IPS-20b (cell line): ENCODE data around the gene SYN1.

ENCODE experiments used
- H3K27ac ChIP-seq: one replicate; pipeline ENCODE4 v1.5.1; 2013; ENCODE audit warnings: low read length
- H3K27me3 ChIP-seq: 2 replicates; pipeline ENCODE4 v1.6.1; 2013; ENCODE audit warnings: mild to moderate bottlenecking, low read length, inconsistent platforms; ENCODE audit not compliant: insufficient read depth
- H3K36me3 ChIP-seq: 2 replicates; pipeline ENCODE4 v1.6.1; 2013; ENCODE audit warnings: low read depth, mild to moderate bottlenecking, inconsistent platforms, low read length, moderate library complexity; ENCODE audit not compliant: insufficient read depth
- H3K4me1 ChIP-seq: 2 replicates; pipeline ENCODE4 v1.6.1; 2013; ENCODE audit warnings: mild to moderate bottlenecking, control low read depth, inconsistent platforms, low read length, moderate library complexity; ENCODE audit not compliant: insufficient read depth
- H3K4me3 ChIP-seq: 2 replicates; pipeline ENCODE4 v1.5.1; 2013; ENCODE audit warnings: mild to moderate bottlenecking, low read length, inconsistent platforms
- H3K9ac ChIP-seq: 2 replicates; pipeline ENCODE4 v1.6.1; 2013; ENCODE audit warnings: low read depth, mild to moderate bottlenecking, inconsistent platforms, low read length, moderate library complexity
- H3K9me3 ChIP-seq: 2 replicates; pipeline ENCODE4 v1.6.1; 2013; ENCODE audit warnings: mild to moderate bottlenecking, low read depth, low read length, inconsistent platforms; ENCODE audit not compliant: insufficient read depth

Gene SYN1

GRCh38 chrX:47632666-47633065 is 13.0 kb upstream of the SYN1 start:
- Histone ChIP-seq H3K36me3 (peaks cover 22% of the 10 kb centered on the region), H3K4me1 (no peaks in the 10 kb centered on the region; the same call in 1 of the 2 replicates), H3K27ac (no peak overlapping the region), H3K9me3 (no peaks in the 10 kb centered on the region), H3K4me3 (no peak overlapping the region), H3K9ac (no peak overlapping the region), H3K27me3 (no peaks in the 10 kb centered on the region)

GRCh38 chrX:47631676-47632075 is 12.0 kb upstream of the SYN1 start:
- no peaks in the 10 kb centered on the region for H3K9me3 ChIP-seq
- no peak overlapping the region for H3K4me3 ChIP-seq
- H3K27me3 ChIP-seq, result no peaks in the 10 kb centered on the region
- no peak overlapping the region for H3K27ac ChIP-seq
- H3K4me1 ChIP-seq, result no peaks in the 10 kb centered on the region; the same call in 1 of the 2 replicates
- H3K36me3 ChIP-seq, result peaks cover 19% of the 10 kb centered on the region
- no peak overlapping the region for H3K9ac ChIP-seq

- no peak within 1 kb of the TSS for H3K9ac ChIP-seq
- no peaks in the 10 kb centered on the region for H3K27me3 ChIP-seq
- H3K27ac ChIP-seq, result no peak within 1 kb of the TSS
- peaks cover 5% of the 10 kb centered on the region for H3K36me3 ChIP-seq
- H3K4me3 ChIP-seq, result no peak within 1 kb of the TSS
- H3K4me1 ChIP-seq, result no peaks in the 10 kb centered on the region; the same call in 1 of the 2 replicates
- no peaks in the 10 kb centered on the region for H3K9me3 ChIP-seq
Measured at GRCh38 chrX:47629419-47630200, 10.0 kb upstream of the SYN1 start, which contains the start of gene CFP. Gene CFP, minus strand, starts transcription at chrX:47629930. Its CDS starts 86 bp downstream, at chrX:47629844.

GRCh38 chrX:47628982-47629381 is 9.3 kb upstream of the SYN1 start:
- H3K27me3 ChIP-seq, result no peaks in the 10 kb centered on the region
- H3K9me3 ChIP-seq, result no peaks in the 10 kb centered on the region
- no peak overlapping the region for H3K9ac ChIP-seq
- no peak overlapping the region for H3K4me3 ChIP-seq
- H3K36me3 ChIP-seq, result no peaks in the 10 kb centered on the region; the same call in 1 of the 2 replicates
- no peaks in the 10 kb centered on the region; the same call in 1 of the 2 replicates for H3K4me1 ChIP-seq
- H3K27ac ChIP-seq, result no peak overlapping the region

- no peaks in the 10 kb centered on the region for H3K36me3 ChIP-seq
- H3K4me1 ChIP-seq, result no peaks in the 10 kb centered on the region; the same call in 1 of the 2 replicates
- H3K27me3 ChIP-seq, result peaks cover 9% of the 10 kb centered on the region; the same call in 1 of the 2 replicates
- H3K27ac ChIP-seq, result no peak overlapping the region
- no peak overlapping the region for H3K4me3 ChIP-seq
- no peak overlapping the region for H3K9ac ChIP-seq
- no peaks in the 10 kb centered on the region for H3K9me3 ChIP-seq
Measured at GRCh38 chrX:47625365-47625764, 5.7 kb upstream of the SYN1 start.

- H3K4me1 ChIP-seq, result no peaks in the 10 kb centered on the region
- H3K27me3 ChIP-seq, result peaks cover 12% of the 10 kb centered on the region
- H3K27ac ChIP-seq, result no peak overlapping the region
- H3K9ac ChIP-seq, result peak overlapping the region; percentile 45; the same call in 1 of the 2 replicates
- H3K9me3 ChIP-seq, result no peaks in the 10 kb centered on the region
- H3K36me3 ChIP-seq, result no peaks in the 10 kb centered on the region
- H3K4me3 ChIP-seq, result peak overlapping the region; percentile 61
Measured at GRCh38 chrX:47623540-47624027, 3.9 kb upstream of the SYN1 start.

GRCh38 chrX:47621851-47622250 is 2.2 kb upstream of the SYN1 start:
- no peak overlapping the region for H3K27ac ChIP-seq
- H3K36me3 ChIP-seq, result no peaks in the 10 kb centered on the region
- no peaks in the 10 kb centered on the region for H3K4me1 ChIP-seq
- H3K4me3 ChIP-seq, result no peak overlapping the region
- no peaks in the 10 kb centered on the region for H3K9me3 ChIP-seq
- H3K9ac ChIP-seq, result no peak overlapping the region
- H3K27me3 ChIP-seq, result peaks cover 20% of the 10 kb centered on the region

- H3K9ac ChIP-seq, result peak overlapping the region; percentile 67; the same call in 1 of the 2 replicates
- peaks cover 20% of the 10 kb centered on the region for H3K27me3 ChIP-seq
- no peak overlapping the region for H3K27ac ChIP-seq
- H3K36me3 ChIP-seq, result no peaks in the 10 kb centered on the region
- H3K4me3 ChIP-seq, result peak overlapping the region; percentile 58; the same call in 1 of the 2 replicates
- H3K4me1 ChIP-seq, result no peaks in the 10 kb centered on the region
- H3K9me3 ChIP-seq, result no peaks in the 10 kb centered on the region
Measured at GRCh38 chrX:47620303-47620685, 637 bp upstream of the SYN1 start.

- Histone ChIP-seq H3K27ac (no peak overlapping the region), H3K4me3 (peak overlapping the region; percentile 57; the same call in 1 of the 2 replicates), H3K9me3 (no peaks in the 10 kb centered on the region), H3K36me3 (no peaks in the 10 kb centered on the region), H3K4me1 (no peaks in the 10 kb centered on the region), H3K27me3 (peaks cover 20% of the 10 kb centered on the region), H3K9ac (no peak overlapping the region)
Measured at GRCh38 chrX:47618923-47619485, 653 bp downstream of the SYN1 start.

GRCh38 chrX:47614618-47615017 is 5.0 kb downstream of the SYN1 start:
- Histone ChIP-seq H3K9me3 (no peaks in the 10 kb centered on the region), H3K9ac (no peak overlapping the region), H3K4me3 (no peak overlapping the region), H3K4me1 (no peaks in the 10 kb centered on the region), H3K36me3 (no peaks in the 10 kb centered on the region), H3K27me3 (peaks cover 11% of the 10 kb centered on the region), H3K27ac (no peak overlapping the region)

GRCh38 chrX:47613082-47613481 is 6.6 kb downstream of the SYN1 start:
- no peaks in the 10 kb centered on the region for H3K9me3 ChIP-seq
- no peaks in the 10 kb centered on the region for H3K36me3 ChIP-seq
- no peak overlapping the region for H3K4me3 ChIP-seq
- H3K27ac ChIP-seq, result no peak overlapping the region
- H3K27me3 ChIP-seq, result peaks cover 3% of the 10 kb centered on the region; the same call in 1 of the 2 replicates
- peaks cover 3% of the 10 kb centered on the region; the same call in 1 of the 2 replicates for H3K4me1 ChIP-seq
- H3K9ac ChIP-seq, result no peak overlapping the region

- no peaks in the 10 kb centered on the region for H3K36me3 ChIP-seq
- H3K4me3 ChIP-seq, result no peak overlapping the region
- no peaks in the 10 kb centered on the region for H3K27me3 ChIP-seq
- no peak overlapping the region for H3K9ac ChIP-seq
- H3K9me3 ChIP-seq, result no peaks in the 10 kb centered on the region
- peaks cover 3% of the 10 kb centered on the region; the same call in 1 of the 2 replicates for H3K4me1 ChIP-seq
- H3K27ac ChIP-seq, result no peak overlapping the region
Measured at GRCh38 chrX:47612418-47612817, 7.2 kb downstream of the SYN1 start.
